Muscle layer of duodenum (tissue), 2 donors: ENCODE results near the gene INPP1.
A peak's percentile ranks its signal among the peaks of the same experiment; 100 is the strongest.
"Not testable (repeated sequence)": the region's sequence is repeated elsewhere in the genome, so short reads cannot be mapped to it uniquely, and the experiment has no call there.

Source experiments
- H3K27ac ChIP-seq: one replicate; pipeline ENCODE4 v1.7.0; 2013; ENCODE audit warnings: mild to moderate bottlenecking, low read length
- H3K27me3 ChIP-seq: one replicate; pipeline ENCODE4 v1.7.0; 2013; ENCODE audit warnings: low read depth, mild to moderate bottlenecking, control low read depth, low read length
- H3K36me3 ChIP-seq, 2 donors: one replicate each; pipeline ENCODE4 v1.7.0; 2013; ENCODE audit warnings: low read length in 2 of 2, control low read depth in 1 of 2, mild to moderate bottlenecking in 1 of 2; ENCODE audit not compliant: insufficient read depth in 2 of 2, control insufficient read depth in 1 of 2
- H3K4me1 ChIP-seq, 2 donors: one replicate each; pipeline ENCODE4 v1.7.0; 2013; ENCODE audit warnings: low read length in 2 of 2, mild to moderate bottlenecking in 2 of 2, control low read depth in 1 of 2, moderate library complexity in 1 of 2; ENCODE audit not compliant: insufficient read depth in 2 of 2, control insufficient read depth in 1 of 2
- H3K4me3 ChIP-seq, 2 donors: one replicate each; pipeline ENCODE4 v1.7.0; 2013; ENCODE audit warnings: low read length in 2 of 2, low read depth in 1 of 2, mild to moderate bottlenecking in 1 of 2
- H3K9me3 ChIP-seq, 2 donors: one replicate each; pipeline ENCODE4 v1.7.0; 2013; ENCODE audit warnings: low read length in 2 of 2, control low read depth in 1 of 2, mild to moderate bottlenecking in 1 of 2; ENCODE audit not compliant: control insufficient read depth in 1 of 2
- donor health status: healthy.

Gene INPP1

GRCh38 chr2:190343536-190344275 lies at the start of gene INPP1:
Gene INPP1 (plus strand): TSS chr2:190343589. CDS start chr2:190360103, 16,514 bp downstream.
- no peaks in the 10 kb centered on the region for H3K9me3 ChIP-seq
- peak within 1 kb of the TSS; percentile 80 to 82 for H3K4me3 ChIP-seq
- H3K36me3 ChIP-seq, result no peaks in the 10 kb centered on the region
- H3K4me1 ChIP-seq, result peaks cover 10 to 23% of the 10 kb centered on the region in 2 donors
- no peaks in the 10 kb centered on the region for H3K27me3 ChIP-seq
- H3K27ac ChIP-seq, result peak within 1 kb of the TSS; percentile 83

- not testable (repeated sequence) for H3K9me3 ChIP-seq, H3K27ac ChIP-seq, H3K4me1 ChIP-seq, H3K4me3 ChIP-seq, H3K27me3 ChIP-seq
- H3K36me3 ChIP-seq, result peaks cover 11 to 20% of the 10 kb centered on the region in 2 donors
These were observed 45.5 kb upstream of the INPP1 start for GRCh38 chr2:190297880-190298279.

GRCh38 chr2:190301032-190301431 lies 42.4 kb upstream of the INPP1 start:
- no peaks in the 10 kb centered on the region for H3K27me3 ChIP-seq
- peaks cover 0 to 3% of the 10 kb centered on the region in 2 donors for H3K9me3 ChIP-seq
- H3K4me3 ChIP-seq, result no peak overlapping the region
- no peaks in the 10 kb centered on the region for H3K4me1 ChIP-seq
- H3K27ac ChIP-seq, result no peak overlapping the region
- peaks cover 0 to 10% of the 10 kb centered on the region in 2 donors for H3K36me3 ChIP-seq

- Histone ChIP-seq H3K36me3 (peaks cover 0 to 3% of the 10 kb centered on the region in 2 donors), H3K27ac (no peak overlapping the region), H3K27me3 (no peaks in the 10 kb centered on the region)
These were observed 41.3 kb upstream of the INPP1 start for GRCh38 chr2:190302052-190302451.

GRCh38 chr2:190303647-190304046 lies 39.7 kb upstream of the INPP1 start:
- no peak overlapping the region for H3K27ac ChIP-seq
- H3K36me3 ChIP-seq, result peaks cover 0 to 3% of the 10 kb centered on the region in 2 donors
- H3K4me3 ChIP-seq, result no peak overlapping the region
- H3K27me3 ChIP-seq, result no peaks in the 10 kb centered on the region
- no peaks in the 10 kb centered on the region for H3K9me3 ChIP-seq
- H3K4me1 ChIP-seq, result no peaks in the 10 kb centered on the region

More at GRCh38 chr2:190302052-190302451, 41.3 kb upstream of the INPP1 start:
- no peaks in the 10 kb centered on the region for H3K4me1 ChIP-seq
- H3K4me3 ChIP-seq, result no peak overlapping the region
- H3K9me3 ChIP-seq, result peaks cover 0 to 3% of the 10 kb centered on the region in 2 donors

GRCh38 chr2:190304404-190304803 lies 39.0 kb upstream of the INPP1 start:
- Histone ChIP-seq H3K4me1 (no peaks in the 10 kb centered on the region), H3K27me3 (no peaks in the 10 kb centered on the region), H3K36me3 (peaks cover 0 to 3% of the 10 kb centered on the region in 2 donors), H3K9me3 (no peaks in the 10 kb centered on the region), H3K4me3 (no peak overlapping the region), H3K27ac (no peak overlapping the region)

- H3K36me3 ChIP-seq, result peaks cover 0 to 6% of the 10 kb centered on the region in 2 donors
- H3K27ac ChIP-seq, result no peak overlapping the region
- H3K4me3 ChIP-seq, result no peak overlapping the region
These were observed 35.4 kb upstream of the INPP1 start for GRCh38 chr2:190308031-190308430.

GRCh38 chr2:190311893-190312634 lies 31.3 kb upstream of the INPP1 start:
- H3K27me3 ChIP-seq, result no peaks in the 10 kb centered on the region
- H3K4me3 ChIP-seq, result no peak overlapping the region
- H3K9me3 ChIP-seq, result no peaks in the 10 kb centered on the region
- H3K4me1 ChIP-seq, result peaks cover 0 to 11% of the 10 kb centered on the region in 2 donors
- peaks cover 0 to 6% of the 10 kb centered on the region in 2 donors for H3K36me3 ChIP-seq
- no peak overlapping the region for H3K27ac ChIP-seq

More at GRCh38 chr2:190308031-190308430, 35.4 kb upstream of the INPP1 start:
- Histone ChIP-seq H3K9me3 (no peaks in the 10 kb centered on the region), H3K4me1 (no peaks in the 10 kb centered on the region), H3K27me3 (no peaks in the 10 kb centered on the region)

GRCh38 chr2:190312635-190313025 lies 30.8 kb upstream of the INPP1 start:
- not testable (repeated sequence) for H3K36me3 ChIP-seq, H3K27ac ChIP-seq, H3K4me3 ChIP-seq, H3K9me3 ChIP-seq, H3K27me3 ChIP-seq
- peaks cover 0 to 11% of the 10 kb centered on the region in 2 donors for H3K4me1 ChIP-seq

GRCh38 chr2:190313880-190314279 lies 29.5 kb upstream of the INPP1 start:
- no peak overlapping the region for H3K4me3 ChIP-seq
- H3K9me3 ChIP-seq, result no peaks in the 10 kb centered on the region
- H3K4me1 ChIP-seq, result peaks cover 0 to 17% of the 10 kb centered on the region in 2 donors
- peaks cover 0 to 6% of the 10 kb centered on the region in 2 donors for H3K36me3 ChIP-seq
- H3K27me3 ChIP-seq, result no peaks in the 10 kb centered on the region
- H3K27ac ChIP-seq, result no peak overlapping the region

GRCh38 chr2:190315273-190315672 lies 28.1 kb upstream of the INPP1 start:
- no peaks in the 10 kb centered on the region for H3K9me3 ChIP-seq
- no peak overlapping the region for H3K27ac ChIP-seq
- no peak overlapping the region for H3K4me3 ChIP-seq
- H3K27me3 ChIP-seq, result no peaks in the 10 kb centered on the region
- H3K36me3 ChIP-seq, result no peaks in the 10 kb centered on the region
- H3K4me1 ChIP-seq, result peaks cover 0 to 17% of the 10 kb centered on the region in 2 donors
